CD8-positive, alpha-beta memory T cell (primary cell): ENCODE measurements around the gene BLVRB. TPM values are rescaled to one million over a fixed set of nuclear protein-coding genes. Genes with fewer than 3 reads are reported as not detected.

Experiments
- CTCF ChIA-PET: fragments of 350-600 bp; sonication (Branson Sonifier 250); formaldehyde crosslinking; loops from one replicate; lab custom pipeline; 2021; ENCODE audit warnings: antibody characterized with exemption; lab: Charles Lee
- POLR2A ChIA-PET: fragments of 350-600 bp; sonication (Branson Sonifier 250); formaldehyde crosslinking; loops from one replicate; lab custom pipeline; 2021; ENCODE audit warnings: antibody characterized with exemption; lab: Charles Lee
- DNase-seq, 5 donors: peaks; one replicate each; pipeline versions ENCODE4 v3.0.0 to v3.0.0-alpha.2; 2020 to 2022; ENCODE audit warnings: mixed read lengths in 1 of 5
- H3K27ac ChIP-seq: one replicate; pipeline ENCODE4 v1.7.0; 2013; ENCODE audit warnings: low read depth, mild to moderate bottlenecking, low read length, moderate library complexity
- H3K27me3 ChIP-seq: 2 replicates; pipeline ENCODE4 v1.7.0; 2013; ENCODE audit warnings: low read length, mild to moderate bottlenecking; ENCODE audit not compliant: insufficient read depth, poor library complexity, severe bottlenecking
- H3K36me3 ChIP-seq: 2 replicates; pipeline ENCODE4 v1.7.0; 2013; ENCODE audit warnings: mild to moderate bottlenecking, low read length, moderate library complexity; ENCODE audit not compliant: insufficient read depth
- H3K4me1 ChIP-seq: 2 replicates; pipeline ENCODE4 v1.7.0; 2013; ENCODE audit warnings: mild to moderate bottlenecking, low read length, moderate library complexity; ENCODE audit not compliant: insufficient read depth
- H3K4me3 ChIP-seq: 2 replicates; pipeline ENCODE4 v1.7.0; 2013; ENCODE audit warnings: mild to moderate bottlenecking, low read length
- H3K9me3 ChIP-seq: 2 replicates; pipeline ENCODE4 v1.7.0; 2013; ENCODE audit warnings: mild to moderate bottlenecking, low read length
- H3K27ac Mint-ChIP-seq, 8 donors: one replicate each; pipeline ENCODE4 v1.8.0; 2020 to 2021; ENCODE audit warnings: mixed read lengths in 8 of 8, mild to moderate bottlenecking in 6 of 8, inconsistent platforms in 3 of 8, moderate library complexity in 3 of 8
- H3K27me3 Mint-ChIP-seq, 2 donors: one replicate each; pipeline ENCODE4 v1.8.0; 2020 to 2021; ENCODE audit warnings: mixed read lengths in 2 of 2, mild to moderate bottlenecking in 1 of 2, moderate library complexity in 1 of 2
- H3K36me3 Mint-ChIP-seq, 3 donors: one replicate each; pipeline ENCODE4 v1.8.0; 2020 to 2021; ENCODE audit warnings: mixed read lengths in 3 of 3, inconsistent platforms in 1 of 3, mild to moderate bottlenecking in 1 of 3
- H3K4me1 Mint-ChIP-seq, 3 donors: one replicate each; pipeline ENCODE4 v1.8.0; 2020 to 2021; ENCODE audit warnings: mixed read lengths in 3 of 3, inconsistent platforms in 1 of 3, mild to moderate bottlenecking in 1 of 3
- H3K4me3 Mint-ChIP-seq, 7 donors: one replicate each; pipeline ENCODE4 v1.8.0; 2020 to 2021; ENCODE audit warnings: mixed read lengths in 7 of 7, mild to moderate bottlenecking in 6 of 7, moderate library complexity in 4 of 7, inconsistent platforms in 2 of 7
- H3K9me3 Mint-ChIP-seq, 5 donors: one replicate each; pipeline ENCODE4 v1.8.0; 2020 to 2022; ENCODE audit warnings: mixed read lengths in 5 of 5, mild to moderate bottlenecking in 3 of 5, moderate library complexity in 2 of 5, inconsistent platforms in 1 of 5
- polyA plus RNA-seq: library from polyadenylated mRNA; unstranded; fragments of 300-500 nt; fragmentation: Illumina TruSeq; gene quantifications from one replicate; pipeline ENCODE4 v1.2.3, GENCODE V29; 2021
- total RNA-seq, 2 experiments: library from RNA; stranded (reverse); gene quantifications; one replicate each; pipeline ENCODE4 v1.2.3, GENCODE V29; 2021

The BLVRB gene
- total and polyA plus RNA-seq, 3 experiments from 2014 or later: 17.4 to 22.8 (median 18.9) TPM

GRCh38 chr19:40444000-40444824 lies 21.3 kb downstream of the BLVRB start, which contains the start of gene SERTAD3:
SERTAD3 (minus strand) TSS chr19:40444335; CDS start chr19:40442080, 2,255 bp downstream.
- ChIA-PET CTCF (interaction anchor here (1.0 to 4.4 kb wide), 6 partner anchors 18 to 161 kb away, joined by 3 to 24 read pairs (median 8); partner anchors contain the start of genes BLVRB and SERTAD1), POLR2A (interaction anchor here (0.6 to 3.3 kb wide), 8 partner anchors 18 to 919 kb away, joined by 3 to 27 read pairs (median 5); partner anchors contain the start of genes B9D2, BLVRB, SERTAD1 and SPTBN4)
- Mint-ChIP-seq H3K27ac (peak within 1 kb of the TSS; percentile 88 to 100 (median 98)), H3K4me3 (peak within 1 kb of the TSS; percentile 93 to 100 (median 98)), H3K4me1 (peaks cover 17 to 24% (median 17%) of the 10 kb centered on the region in 3 donors), H3K9me3 (no peaks in the 10 kb centered on the region), H3K27me3 (peaks cover 0 to 5% of the 10 kb centered on the region in 2 donors), H3K36me3 (peaks cover 0 to 42% (median 3%) of the 10 kb centered on the region in 3 donors)
- DNase-seq: peak; percentile 95 to 98 (median 97)
- peak within 1 kb of the TSS; percentile 98 for H3K27ac ChIP-seq
- H3K4me1 ChIP-seq: peaks cover 14% of the 10 kb centered on the region
- H3K27me3 ChIP-seq: no peaks in the 10 kb centered on the region
- H3K4me3 ChIP-seq: peak within 1 kb of the TSS; percentile 100
- H3K9me3 ChIP-seq: no peaks in the 10 kb centered on the region
- peaks cover 24% of the 10 kb centered on the region for H3K36me3 ChIP-seq

GRCh38 chr19:40443131-40443999 lies 22.2 kb downstream of the BLVRB start:
- peak; percentile 99 to 100 (median 99) for DNase-seq
- H3K36me3 ChIP-seq: peaks cover 24% of the 10 kb centered on the region
- Mint-ChIP-seq H3K27me3 (peaks cover 0 to 5% of the 10 kb centered on the region in 2 donors), H3K4me1 (peaks cover 17 to 24% (median 17%) of the 10 kb centered on the region in 3 donors), H3K9me3 (no peaks in the 10 kb centered on the region), H3K36me3 (peaks cover 0 to 42% (median 3%) of the 10 kb centered on the region in 3 donors), H3K4me3 (peak overlapping the region; percentile 93 to 100 (median 98)), H3K27ac (peak overlapping the region; percentile 88 to 100 (median 99))
- POLR2A ChIA-PET: interaction anchor here (0.6 to 3.3 kb wide), 11 partner anchors 10 to 920 kb away, joined by 3 to 27 read pairs (median 4); partner anchors contain the start of genes B9D2, BLVRB, C19orf47 and PLD3
- no peaks in the 10 kb centered on the region for H3K27me3 ChIP-seq
- peaks cover 14% of the 10 kb centered on the region for H3K4me1 ChIP-seq
- H3K4me3 ChIP-seq: peak overlapping the region; percentile 100
- peak overlapping the region; percentile 98 for H3K27ac ChIP-seq
- H3K9me3 ChIP-seq: no peaks in the 10 kb centered on the region
- CTCF ChIA-PET: interaction anchor here (0.6 to 4.4 kb wide), 6 partner anchors 17 to 162 kb away, joined by 3 to 24 read pairs (median 8); partner anchors contain the start of genes BLVRB and SERTAD1

GRCh38 chr19:40442328-40443130 lies 23.0 kb downstream of the BLVRB start:
- POLR2A ChIA-PET: interaction anchor here (0.6 to 3.3 kb wide), 9 partner anchors 9 to 161 kb away, joined by 3 to 27 read pairs (median 4); partner anchors contain the start of genes BLVRB, C19orf47, PLD3 and SERTAD1
- peak overlapping the region; percentile 70 for H3K27ac ChIP-seq
- no peaks in the 10 kb centered on the region for H3K27me3 ChIP-seq
- CTCF ChIA-PET: interaction anchor here (0.6 to 4.4 kb wide), 6 partner anchors 16 to 163 kb away, joined by 3 to 24 read pairs (median 8); partner anchors contain the start of genes BLVRB and SERTAD1
- no peaks in the 10 kb centered on the region for H3K9me3 ChIP-seq
- Mint-ChIP-seq H3K9me3 (no peaks in the 10 kb centered on the region), H3K4me1 (peaks cover 17 to 24% (median 17%) of the 10 kb centered on the region in 3 donors), H3K27me3 (peaks cover 0 to 5% of the 10 kb centered on the region in 2 donors), H3K36me3 (peaks cover 0 to 37% (median 3%) of the 10 kb centered on the region in 3 donors), H3K4me3 (peak overlapping the region; percentile 93 to 100 (median 98)), H3K27ac (peak overlapping the region; percentile 88 to 100 (median 99))
- peaks cover 24% of the 10 kb centered on the region for H3K36me3 ChIP-seq
- H3K4me3 ChIP-seq: peak overlapping the region; percentile 84
- DNase-seq: peak in 1 of 5 donors; percentile 10
- H3K4me1 ChIP-seq: peaks cover 14% of the 10 kb centered on the region

GRCh38 chr19:40441719-40442253 lies 23.8 kb downstream of the BLVRB start:
- Mint-ChIP-seq H3K27ac (peak overlapping the region; percentile 50 to 100 (median 98)), H3K36me3 (peaks cover 0 to 37% (median 3%) of the 10 kb centered on the region in 3 donors), H3K27me3 (peaks cover 0 to 5% of the 10 kb centered on the region in 2 donors), H3K4me3 (peak overlapping the region in 5 of 7 donors; percentile 93 to 100 (median 98)), H3K4me1 (peaks cover 17 to 24% (median 17%) of the 10 kb centered on the region in 3 donors), H3K9me3 (no peaks in the 10 kb centered on the region)
- POLR2A ChIA-PET: interaction anchor here (1.0 to 3.3 kb wide), 2 partner anchors 24 to 27 kb away, joined by 3 to 27 read pairs; partner anchors contain the start of genes BLVRB and SPTBN4
- DNase-seq: no peak
- H3K4me3 ChIP-seq: no peak overlapping the region
- CTCF ChIA-PET: interaction anchor here (3.1 to 4.4 kb wide), 3 partner anchors 15 to 23 kb away, joined by 13 to 24 read pairs (median 19); partner anchors contain the start of genes BLVRB and SERTAD1
- H3K36me3 ChIP-seq: peaks cover 24% of the 10 kb centered on the region
- peak overlapping the region; percentile 70 for H3K27ac ChIP-seq
- no peaks in the 10 kb centered on the region for H3K27me3 ChIP-seq
- H3K4me1 ChIP-seq: peaks cover 14% of the 10 kb centered on the region
- H3K9me3 ChIP-seq: no peaks in the 10 kb centered on the region

GRCh38 chr19:40438284-40438683 lies 27.3 kb downstream of the BLVRB start:
- peaks cover 0 to 2% of the 10 kb centered on the region in 2 donors for H3K27me3 Mint-ChIP-seq
- CTCF ChIA-PET: interaction anchor here (0.7 to 2.3 kb wide), 2 partner anchors 17 to 95 kb away, joined by 3 to 8 read pairs; no protein-coding TSS in a partner anchor
- Histone ChIP-seq H3K9me3 (no peaks in the 10 kb centered on the region), H3K27me3 (no peaks in the 10 kb centered on the region), H3K4me3 (no peak overlapping the region), H3K27ac (no peak overlapping the region), H3K4me1 (peaks cover 13% of the 10 kb centered on the region), H3K36me3 (peaks cover 24% of the 10 kb centered on the region)
- no peak overlapping the region for H3K4me3 Mint-ChIP-seq
- H3K27ac Mint-ChIP-seq: peak overlapping the region in 2 of 8 donors; percentile 72 to 75
- no peaks in the 10 kb centered on the region for H3K9me3 Mint-ChIP-seq
- H3K4me1 Mint-ChIP-seq: peaks cover 17 to 26% (median 18%) of the 10 kb centered on the region in 3 donors
- POLR2A ChIA-PET: no interaction called here
- peaks cover 0 to 29% (median 3%) of the 10 kb centered on the region in 3 donors for H3K36me3 Mint-ChIP-seq
- no peak for DNase-seq

- H3K9me3 ChIP-seq: no peaks in the 10 kb centered on the region
- POLR2A ChIA-PET: interaction anchor here (1.0 kb wide), 1 partner anchor 9 kb away, joined by 6 read pairs; no protein-coding TSS in a partner anchor
- CTCF ChIA-PET: interaction anchor here (1.1 to 1.5 kb wide), 2 partner anchors 7 to 13 kb away, joined by 3 to 9 read pairs; partner anchors contain the start of gene SERTAD1
- peaks cover 5% of the 10 kb centered on the region for H3K4me1 ChIP-seq
- Mint-ChIP-seq H3K4me1 (peaks cover 7 to 11% (median 8%) of the 10 kb centered on the region in 3 donors), H3K36me3 (peaks cover 0 to 3% (median 0%) of the 10 kb centered on the region in 3 donors), H3K9me3 (no peaks in the 10 kb centered on the region), H3K4me3 (peak overlapping the region; percentile 87 to 93 (median 90)), H3K27ac (peak overlapping the region; percentile 70 to 98 (median 94)), H3K27me3 (peaks cover 2 to 5% of the 10 kb centered on the region in 2 donors)
- peak overlapping the region; percentile 49 for H3K4me3 ChIP-seq
- DNase-seq: peak; percentile 30 to 70 (median 50)
- H3K27ac ChIP-seq: peak overlapping the region; percentile 83
- no peaks in the 10 kb centered on the region for H3K36me3 ChIP-seq
- H3K27me3 ChIP-seq: no peaks in the 10 kb centered on the region
Measured at GRCh38 chr19:40433391-40434216, 31.9 kb downstream of the BLVRB start.
